GM12878 (cell line): Measurements from ENCODE around the gene NPHS2. TPM values are rescaled to one million over a fixed set of nuclear protein-coding genes. Genes with fewer than 3 reads are reported as not detected.

Experiments
- ATAC-seq: fragments of 200-7000 bp; cut with Tn5 transposase; 3 replicates; pipeline ENCODE4 v1.9.1; 2020; ENCODE audit warnings: mild to moderate bottlenecking, moderate library complexity
- BruUV-seq: library from RNA; stranded (reverse); fragments of 400-500 nt; replicated peaks from 2 replicates; lab custom pipeline; 2021; lab: Mats Ljungman, UMichigan
- CTCF ChIA-PET: fragments of 300-600 bp; sonication (Branson Sonifier 250); formaldehyde crosslinking; extraction: SDS; loops from one replicate; lab custom pipeline; 2021; ENCODE audit warnings: inconsistent platforms; lab: Yijun Ruan, JAX
- POLR2A ChIA-PET: fragments of 350-600 bp; formaldehyde crosslinking; extraction: SDS; loops from one replicate; lab custom pipeline; 2021; ENCODE audit warnings: inconsistent platforms; lab: Charles Lee
- RAD21 ChIA-PET: fragments of 300-600 bp; sonication (Branson Sonifier 250); formaldehyde crosslinking; loops from one replicate; lab custom pipeline; 2023; ENCODE audit warnings: antibody characterized with exemption; ENCODE audit not compliant: unreplicated experiment; lab: Charles Lee
- SMC1A ChIA-PET: fragments of 300-600 bp; sonication (Branson Sonifier 250); formaldehyde crosslinking; loops from one replicate; lab custom pipeline; 2023; ENCODE audit not compliant: unreplicated experiment, uncharacterized antibody; lab: Charles Lee
- DNase-seq: peaks from one replicate; pipeline ENCODE4 v3.0.0-alpha.2; 2011; ENCODE audit warnings: low read depth, low spot score
- FAIRE-seq: peaks from 3 replicates; lab custom pipeline; 2011; peaks lifted over from hg19 to GRCh38; lab: Jason Lieb, UNC
- H2AFZ ChIP-seq: 2 replicates; pipeline ENCODE4 v1.6.0; 2011; ENCODE audit warnings: low read depth, low read length, control low read depth; ENCODE audit not compliant: control insufficient read depth
- H3K27ac ChIP-seq: 2 replicates; pipeline ENCODE4 v1.5.1; 2011; ENCODE audit warnings: control low read depth; ENCODE audit not compliant: control insufficient read depth, insufficient read depth
- H3K27me3 ChIP-seq, 2 experiments: replicated peaks in 1 of 2; 2 replicates each; pipeline versions ENCODE4 v1.6.0 to v1.6.1; 2011; ENCODE audit warnings: low read length in 1 of 2; ENCODE audit not compliant: control insufficient read depth in 2 of 2, insufficient read depth in 2 of 2
- H3K36me3 ChIP-seq, 2 experiments: 2 replicates each; pipeline ENCODE4 v1.5.1; 2011; ENCODE audit warnings: low read length in 1 of 2; ENCODE audit not compliant: control insufficient read depth in 2 of 2, insufficient read depth in 2 of 2
- H3K4me1 ChIP-seq: 2 replicates; pipeline ENCODE4 v1.6.1; 2011; ENCODE audit warnings: mild to moderate bottlenecking, low read length, moderate library complexity, mixed read lengths; ENCODE audit not compliant: control insufficient read depth, insufficient read depth
- H3K4me2 ChIP-seq: 2 replicates; pipeline ENCODE4 v1.6.0; 2011; ENCODE audit warnings: control low read depth; ENCODE audit not compliant: control insufficient read depth, insufficient read depth
- H3K4me3 ChIP-seq: fragments of 200-600 bp; sonication (generic); 2 replicates; pipeline ENCODE4 v1.5.1; 2016
- H3K79me2 ChIP-seq: 2 replicates; pipeline ENCODE4 v1.6.0; 2011; ENCODE audit warnings: low read length; ENCODE audit not compliant: control insufficient read depth, insufficient read depth
- H3K9ac ChIP-seq: 2 replicates; pipeline ENCODE4 v1.8.0; 2011; ENCODE audit warnings: low read length, control low read depth, mixed read lengths; ENCODE audit not compliant: control insufficient read depth, insufficient read depth
- H3K9me3 ChIP-seq: replicated peaks from 3 replicates; pipeline ENCODE4 v1.5.1; 2011; ENCODE audit warnings: mild to moderate bottlenecking, low read length; ENCODE audit not compliant: control insufficient read depth, insufficient read depth
- H4K20me1 ChIP-seq: 2 replicates; pipeline ENCODE4 v1.6.0; 2011; ENCODE audit not compliant: control insufficient read depth, insufficient read depth
- BCL3 ChIP-seq: IDR thresholded peaks from 2 replicates; pipeline ENCODE4 v1.6.1; 2011; ENCODE audit warnings: borderline replicate concordance, low read depth, mild to moderate bottlenecking, moderate library complexity, low read length; ENCODE audit not compliant: insufficient read depth, poor library complexity, severe bottlenecking
- CHD2 ChIP-seq: IDR thresholded peaks from 2 replicates; pipeline ENCODE4 v1.6.1; 2011; ENCODE audit warnings: low read depth, low read length, improper control_type of control experiment, borderline replicate concordance
- CHD4 ChIP-seq: fragments of 200-600 bp; sonication (generic); IDR thresholded peaks from 2 replicates; pipeline ENCODE4 v1.6.1; 2016; ENCODE audit warnings: mild to moderate bottlenecking
- DPF2 ChIP-seq: fragments of 450-650 bp; IDR thresholded peaks from 2 replicates; pipeline ENCODE4 v1.6.1; 2017; ENCODE audit warnings: mild to moderate bottlenecking
- E2F4 ChIP-seq: IDR thresholded peaks from 2 replicates; pipeline ENCODE4 v1.6.1; 2012; ENCODE audit warnings: low read depth, low read length, improper control_type of control experiment
- E2F8 ChIP-seq: fragments of 450-650 bp; IDR thresholded peaks from 2 replicates; pipeline ENCODE4 v1.6.1; 2018; ENCODE audit warnings: mild to moderate bottlenecking, low read depth, moderate library complexity; ENCODE audit not compliant: partially characterized antibody
- FOXK2 ChIP-seq: fragments of 450-650 bp; IDR thresholded peaks from 2 replicates; pipeline ENCODE4 v1.6.1; 2017; ENCODE audit warnings: mild to moderate bottlenecking, moderate library complexity
- MLLT1 ChIP-seq: fragments of 450-650 bp; IDR thresholded peaks from 2 replicates; pipeline ENCODE4 v1.6.1; 2016; ENCODE audit warnings: mild to moderate bottlenecking
- NR2F1 ChIP-seq: fragments of 450-650 bp; conservative IDR thresholded peaks from 2 replicates; pipeline ENCODE4 v1.6.1; 2017; ENCODE audit warnings: mild to moderate bottlenecking
- YY1 ChIP-seq: IDR thresholded peaks from 2 replicates; pipeline ENCODE4 v1.6.1; 2011; ENCODE audit warnings: low read depth, mild to moderate bottlenecking, low read length
- ZBTB40 ChIP-seq: fragments of 450-650 bp; IDR thresholded peaks from 2 replicates; pipeline ENCODE4 v1.6.1; 2016; ENCODE audit warnings: mild to moderate bottlenecking, moderate library complexity, borderline replicate concordance
- ZNF217 ChIP-seq: fragments of 450-650 bp; IDR thresholded peaks from 2 replicates; pipeline ENCODE4 v1.6.1; 2017; ENCODE audit warnings: antibody characterized with exemption, mild to moderate bottlenecking
- WGBS: methylation state at CpG from one replicate; pipeline ENCODE4 v1.1.6; 2016; ENCODE audit warnings: low lambda C conversion rate; ENCODE audit not compliant: insufficient replicate concordance, insufficient coverage; ENCODE audit errors: missing lambda C conversion rate; 5-methylcytosine and 5-hydroxymethylcytosine counted together
- in situ Hi-C: fragments of 300-500 bp; cut with MboI; formaldehyde crosslinking; loops from 9 replicates; pipeline ENCODE4 v1.14.3; 2018; ENCODE audit warnings: mixed read lengths
- intact Hi-C: fragments of 100-400 bp; cut with micrococcal nuclease; formaldehyde crosslinking; loops from one replicate; pipeline ENCODE4 v1.14.2; 2022; ENCODE audit not compliant: unreplicated experiment
- polyA plus RNA-seq, 11 experiments: library from polyadenylated mRNA; depleted of rRNA in 4 of 11; unstranded in 6 of 11; stranded (reverse) in 5 of 11; fragments of >200 nt; fragmentation: Nextera tagmentation in 4 of 11; fragmentation: Illumina TruSeq in 1 of 11; extraction: Ambion mirVana in 4 of 11; extraction: Trizol in 1 of 11; gene quantifications; 1 replicate in 1 of 11; 2 replicates in 10 of 11; pipeline versions ENCODE4 v1.2.1 to v1.2.3, GENCODE V29; 2011 to 2016; ENCODE audit warnings: inconsistent platforms in 2 of 11, missing spikeins in 2 of 11, low read depth in 1 of 11
- total RNA-seq, 4 experiments: library from RNA; depleted of rRNA in 3 of 4; stranded (reverse); fragments of >200 nt in 3 of 4; fragmentation: Illumina TruSeq in 1 of 4; extraction: Trizol in 1 of 4; gene quantifications; 2 replicates each; pipeline versions ENCODE4 v1.2.1 to v1.2.3, GENCODE V29; 2013 to 2021

NPHS2 gene
- total and polyA plus RNA-seq, 10 of the 15 experiments (the other 5 are each of a cell fraction or from before 2014, with no cell fraction given) = not detected

GRCh38 chr1:179583771-179584320 is 8.1 kb upstream of the NPHS2 start:
- TF ChIP-seq NR2F1 = no peak
- no peak for TF ChIP-seq E2F4
- TF ChIP-seq FOXK2 = no peak
- TF ChIP-seq CHD2 = no peak
- no peak for TF ChIP-seq YY1
- no peak for TF ChIP-seq ZNF217
- TF ChIP-seq MLLT1 = no peak
- TF ChIP-seq DPF2 = no peak
- no peak for TF ChIP-seq E2F8
- TF ChIP-seq BCL3 = no peak
- no peak for TF ChIP-seq CHD4
- TF ChIP-seq ZBTB40 = no peak
- TF ChIP-seq, all 136 proteins: peak for 0
- in situ Hi-C loops = no loop called here

More at GRCh38 chr1:179583771-179584320, 8.1 kb upstream of the NPHS2 start:
- POLR2A ChIA-PET = interaction anchor here (0.6 kb wide), 1 partner anchor 25 kb away, joined by 3 read pairs; no protein-coding TSS in a partner anchor
- no peak for DNase-seq
- Histone ChIP-seq H3K9ac (no peak overlapping the region), H3K4me1 (no peaks in the 10 kb centered on the region), H3K36me3 (no peaks in the 10 kb centered on the region), H3K27me3 (peaks cover 0 to 2% of the 10 kb centered on the region in 2 experiments; a peak in 1 of 4 replicates), H3K4me3 (no peak overlapping the region), H4K20me1 (no peaks in the 10 kb centered on the region), H2AFZ (no peak overlapping the region), H3K4me2 (no peak overlapping the region), H3K9me3 (no peaks in the 10 kb centered on the region), H3K27ac (no peak overlapping the region), H3K79me2 (no peaks in the 10 kb centered on the region)
- no peak for FAIRE-seq
- CTCF ChIA-PET = no interaction called here
- RAD21 ChIA-PET = no interaction called here
- ATAC-seq = no peak
- BruUV-seq = no TSS peak
- SMC1A ChIA-PET = no interaction called here
- 34% methylated on average over 5 of the region's 5 CpGs for WGBS
- intact Hi-C loops = no loop called here
